K562 (cell line): ENCODE data around the gene SRI. TPM values are rescaled to one million over a fixed set of nuclear protein-coding genes. Genes with fewer than 3 reads are reported as not detected.

Experiments used
- ATAC-seq: fragments of 200-7000 bp; cut with Tn5 transposase; 3 replicates; pipeline ENCODE4 v1.9.1; 2020; ENCODE audit warnings: moderate library complexity
- BruUV-seq: library from RNA; stranded (reverse); fragments of 400-500 nt; replicated peaks from 2 replicates; lab custom pipeline; 2021; lab: Mats Ljungman, UMichigan
- CTCF ChIA-PET: fragments of 300-600 bp; formaldehyde crosslinking; extraction: SDS; loops from one replicate; lab custom pipeline; 2021; ENCODE audit warnings: low intra/inter-chr PET ratio; lab: Yijun Ruan, JAX
- POLR2A ChIA-PET: fragments of 300-600, 350-650 bp; sonication (Branson Sonifier 250); formaldehyde crosslinking; extraction: SDS; loops from one replicate; lab custom pipeline; 2021; ENCODE audit warnings: antibody characterized with exemption, inconsistent platforms; lab: Yijun Ruan, JAX
- DNase-seq, 4 experiments: peaks; one replicate each; pipeline versions ENCODE4 v3.0.0 to v3.0.0-alpha.2; 2011 to 2018; ENCODE audit warnings: low spot score in 3 of 4, mixed read lengths in 3 of 4; ENCODE audit errors: extremely low read depth in 1 of 4
- FAIRE-seq: peaks from 2 replicates; lab custom pipeline; 2011; peaks lifted over from hg19 to GRCh38; lab: Jason Lieb, UNC
- H2AFZ ChIP-seq: 2 replicates; pipeline ENCODE4 v1.6.0; 2011; ENCODE audit warnings: low read depth, low read length, control low read depth, inconsistent platforms
- H3K27ac ChIP-seq: fragments of 200-600 bp; 3 replicates; pipeline ENCODE4 v1.8.0; 2011; ENCODE audit warnings: low read depth, mild to moderate bottlenecking, control low read depth, inconsistent platforms, low read length, moderate library complexity, mixed read lengths; ENCODE audit errors: extremely low read depth
- H3K27me3 ChIP-seq, 2 experiments: fragments of 300-600 bp in 1 of 2; 2 replicates in 1 of 2; 3 replicates in 1 of 2; pipeline versions ENCODE4 v1.6.0 to v1.8.0; 2011; ENCODE audit warnings: inconsistent platforms in 2 of 2, low read length in 2 of 2, mild to moderate bottlenecking in 1 of 2, mixed read lengths in 1 of 2, moderate library complexity in 1 of 2; ENCODE audit not compliant: control insufficient read depth in 2 of 2, insufficient read depth in 2 of 2
- H3K36me3 ChIP-seq: fragments of 300-600 bp; 3 replicates; pipeline ENCODE4 v1.8.0; 2011; ENCODE audit warnings: mild to moderate bottlenecking, low read length, inconsistent platforms; ENCODE audit not compliant: control insufficient read depth, insufficient read depth
- H3K4me1 ChIP-seq, 2 experiments: fragments of 200-600 bp in 1 of 2; replicated peaks in 1 of 2; 2 replicates in 1 of 2; 3 replicates in 1 of 2; pipeline versions ENCODE4 v1.5.1 to v1.8.0; 2011; ENCODE audit warnings: inconsistent platforms in 2 of 2, low read length in 2 of 2, mild to moderate bottlenecking in 1 of 2, mixed read lengths in 1 of 2, moderate library complexity in 1 of 2; ENCODE audit not compliant: control insufficient read depth in 2 of 2, insufficient read depth in 2 of 2
- H3K4me2 ChIP-seq: 2 replicates; pipeline ENCODE4 v1.6.1; 2011; ENCODE audit warnings: low read length, control low read depth, inconsistent platforms, mixed read lengths; ENCODE audit not compliant: insufficient read depth
- H3K4me3 ChIP-seq: fragments of 200-600 bp; sonication (generic), shearing (Covaris generic); 2 replicates; pipeline ENCODE4 v1.5.1; 2016; ENCODE audit warnings: control low read depth, inconsistent platforms
- H3K79me2 ChIP-seq: fragments of 200-600 bp; 3 replicates; pipeline ENCODE4 v1.8.0; 2011; ENCODE audit warnings: low read length, inconsistent platforms; ENCODE audit not compliant: control insufficient read depth, insufficient read depth
- H3K9ac ChIP-seq, 2 experiments: 2 replicates each; pipeline versions ENCODE4 v1.6.0 to v1.6.1; 2011; ENCODE audit warnings: low read depth in 2 of 2, low read length in 2 of 2, control low read depth in 1 of 2, inconsistent platforms in 1 of 2, mild to moderate bottlenecking in 1 of 2, mixed read lengths in 1 of 2; ENCODE audit not compliant: insufficient read depth in 1 of 2
- H3K9me1 ChIP-seq: one replicate; pipeline ENCODE4 v1.6.0; 2011; ENCODE audit warnings: inconsistent platforms, mild to moderate bottlenecking, low read length, moderate library complexity; ENCODE audit not compliant: control insufficient read depth, insufficient read depth
- H3K9me3 ChIP-seq: replicated peaks from 2 replicates; pipeline ENCODE4 v1.5.1; 2011; ENCODE audit warnings: low read depth, low read length, inconsistent platforms; ENCODE audit not compliant: control insufficient read depth, insufficient read depth
- H4K20me1 ChIP-seq: replicated peaks from 2 replicates; pipeline ENCODE4 v1.6.1; 2011; ENCODE audit warnings: low read length, inconsistent platforms, mixed read lengths; ENCODE audit not compliant: control insufficient read depth, insufficient read depth
- BRF2 ChIP-seq: IDR thresholded peaks from 3 replicates; pipeline ENCODE4 v1.6.1; 2011; ENCODE audit warnings: borderline replicate concordance, mild to moderate bottlenecking; ENCODE audit not compliant: insufficient read length, insufficient read depth
- CCAR2 ChIP-seq: fragments of 200-400 bp; formaldehyde crosslinking; IDR thresholded peaks from 2 replicates; pipeline ENCODE4 v1.6.1; 2017; ENCODE audit warnings: mild to moderate bottlenecking, low read depth, low read length
- EHMT2 ChIP-seq: fragments of 450-650 bp; IDR thresholded peaks from 2 replicates; pipeline ENCODE4 v1.6.1; 2018; ENCODE audit warnings: antibody characterized with exemption
- WGBS: fragments of 100-300 bp; shearing (Covaris generic); methylation state at CpG from one replicate; pipeline ENCODE4 v1.1.6; 2016; ENCODE audit warnings: low coverage, mixed read lengths; ENCODE audit not compliant: insufficient coverage; ENCODE audit errors: missing lambda C conversion rate; 5-methylcytosine and 5-hydroxymethylcytosine counted together
- in situ Hi-C: fragments of 300-500 bp; cut with MboI; formaldehyde crosslinking; loops from 4 replicates; pipeline ENCODE4 v1.15.0; 2018; ENCODE audit warnings: inconsistent platforms, mixed read lengths
- intact Hi-C: fragments of 100-400 bp; cut with micrococcal nuclease; formaldehyde crosslinking; loops from 2 replicates; pipeline ENCODE4 v1.14.2; 2022
- polyA plus RNA-seq, 8 experiments: library from polyadenylated mRNA; depleted of rRNA in 4 of 8; stranded (reverse) in 5 of 8; unstranded in 3 of 8; fragments of >200 nt; fragmentation: Nextera tagmentation in 2 of 8; fragmentation: Illumina TruSeq in 1 of 8; extraction: Ambion mirVana in 2 of 8; extraction: Trizol in 1 of 8; gene quantifications; 2 replicates each; pipeline versions ENCODE4 v1.2.1 to v1.2.3, GENCODE V29; 2011 to 2014; ENCODE audit warnings: inconsistent platforms in 1 of 8, missing spikeins in 1 of 8
- total RNA-seq, 7 experiments: library from RNA; depleted of rRNA in 6 of 7; stranded (reverse); fragments of >200 nt in 6 of 7; fragmentation: Illumina TruSeq in 2 of 7; extraction: Trizol in 2 of 7; gene quantifications; 2 replicates each; pipeline versions ENCODE4 v1.2.1 to v1.2.3, GENCODE V29; 2011 to 2021; ENCODE audit warnings: low replicate concordance in 1 of 7

SRI gene
- total and polyA plus RNA-seq, 9 of the 15 experiments (the other 6 are each of a cell fraction or from before 2014, with no cell fraction given): 56.4 to 158 (median 119) TPM

GRCh38 chr7:88226201-88226600, 6.4 kb upstream of the SRI start:
- intact Hi-C loops: no loop called here
- POLR2A ChIA-PET: no interaction called here
- no peak overlapping the region for H3K27ac ChIP-seq
- no peak overlapping the region for H3K4me3 ChIP-seq
- TF ChIP-seq EHMT2 (no peak), CCAR2 (no peak), BRF2 (no peak)
- TF ChIP-seq, all 486 proteins: peak for 0
- no peaks in the 10 kb centered on the region for H3K27me3 ChIP-seq
- DNase-seq (no peak), FAIRE-seq (no peak), ATAC-seq (no peak)
- no peak overlapping the region for H3K4me2 ChIP-seq
- WGBS: 6% methylated on average over 4 of the region's 4 CpGs
- CTCF ChIA-PET: no interaction called here
- H2AFZ ChIP-seq: no peak overlapping the region
- H4K20me1 ChIP-seq: no peaks in the 10 kb centered on the region
- H3K79me2 ChIP-seq: no peaks in the 10 kb centered on the region
- no peaks in the 10 kb centered on the region for H3K9me1 ChIP-seq
- in situ Hi-C loops: loop anchor here (25.0 kb wide), 1 partner anchor 1911 kb away; no protein-coding TSS in a partner anchor
- H3K4me1 ChIP-seq: peaks cover 0 to 3% of the 10 kb centered on the region in 2 experiments; a peak in 1 of 5 replicates
- H3K36me3 ChIP-seq: no peaks in the 10 kb centered on the region
- no peak overlapping the region for H3K9ac ChIP-seq
- no TSS peak for BruUV-seq
- H3K9me3 ChIP-seq: no peaks in the 10 kb centered on the region
